Adrenal gland (tissue), 5 donors: ENCODE results near the gene EXOSC3.

Experiments
- CTCF ChIP-seq, 6 experiments: fragments of 450-650 bp in 4 of 6; fragments of 200-600 bp in 2 of 6; sonication (generic) in 1 of 6; IDR thresholded peaks; 1 replicate in 5 of 6; 2 replicates in 1 of 6; pipeline versions ENCODE4 v1.5.1 to v1.8.0; 2016 to 2021; ENCODE audit warnings: antibody characterized with exemption in 6 of 6, mild to moderate bottlenecking in 2 of 6, moderate library complexity in 1 of 6
- POLR2A ChIP-seq, 2 donors: fragments of 450-650 bp; IDR thresholded peaks; one replicate each; pipeline ENCODE4 v1.6.1; 2017; ENCODE audit warnings: antibody characterized with exemption in 2 of 2, mild to moderate bottlenecking in 2 of 2, moderate library complexity in 1 of 2
- donor health status: DM: no; HTN: no; CAD: no.

- TF ChIP-seq CTCF (IDR thresholded peaks at IDR 0.05), result no peak
- no peak for TF ChIP-seq POLR2A (IDR thresholded peaks at IDR 0.05)
These were observed 6.3 kb downstream of the EXOSC3 start for GRCh38 chr9:37778534-37778933.
